B cell (primary cell): ENCODE results near the gene CLDN20.

Experiments used
- EZH2 ChIP-seq: IDR thresholded peaks from 2 replicates; pipeline ENCODE4 v1.6.1; 2012; ENCODE audit warnings: borderline replicate concordance, low read depth, mild to moderate bottlenecking, moderate library complexity, low read length; ENCODE audit not compliant: insufficient read depth, poor library complexity, severe bottlenecking
- TF ChIP-seq, protein P1 (sequence below): fragments of 200-600 bp; IDR thresholded peaks from one replicate; pipeline ENCODE4 v1.8.0; 2022; ENCODE audit warnings: antibody characterized with exemption, mild to moderate bottlenecking

DNA sequence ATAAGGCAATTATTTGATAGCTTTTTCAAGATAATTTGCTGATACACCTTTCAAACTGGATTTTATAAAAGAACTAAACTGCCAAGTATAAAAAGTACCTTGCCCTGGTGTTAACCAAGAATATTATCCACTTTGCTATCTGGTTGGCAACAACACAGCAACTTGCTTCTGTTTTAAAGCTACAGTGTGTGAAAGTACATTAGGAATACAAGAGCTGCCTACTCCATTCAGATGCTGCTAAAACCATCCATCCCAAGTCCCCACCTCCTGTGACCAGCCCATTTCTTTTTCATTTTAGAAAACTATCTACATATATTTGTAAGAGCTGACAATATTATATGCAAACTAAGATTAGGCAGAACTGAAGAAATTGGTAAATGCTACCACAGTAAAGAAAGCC lies 12.8 kb downstream of the CLDN20 start:
- TF ChIP-seq, protein P1, sequence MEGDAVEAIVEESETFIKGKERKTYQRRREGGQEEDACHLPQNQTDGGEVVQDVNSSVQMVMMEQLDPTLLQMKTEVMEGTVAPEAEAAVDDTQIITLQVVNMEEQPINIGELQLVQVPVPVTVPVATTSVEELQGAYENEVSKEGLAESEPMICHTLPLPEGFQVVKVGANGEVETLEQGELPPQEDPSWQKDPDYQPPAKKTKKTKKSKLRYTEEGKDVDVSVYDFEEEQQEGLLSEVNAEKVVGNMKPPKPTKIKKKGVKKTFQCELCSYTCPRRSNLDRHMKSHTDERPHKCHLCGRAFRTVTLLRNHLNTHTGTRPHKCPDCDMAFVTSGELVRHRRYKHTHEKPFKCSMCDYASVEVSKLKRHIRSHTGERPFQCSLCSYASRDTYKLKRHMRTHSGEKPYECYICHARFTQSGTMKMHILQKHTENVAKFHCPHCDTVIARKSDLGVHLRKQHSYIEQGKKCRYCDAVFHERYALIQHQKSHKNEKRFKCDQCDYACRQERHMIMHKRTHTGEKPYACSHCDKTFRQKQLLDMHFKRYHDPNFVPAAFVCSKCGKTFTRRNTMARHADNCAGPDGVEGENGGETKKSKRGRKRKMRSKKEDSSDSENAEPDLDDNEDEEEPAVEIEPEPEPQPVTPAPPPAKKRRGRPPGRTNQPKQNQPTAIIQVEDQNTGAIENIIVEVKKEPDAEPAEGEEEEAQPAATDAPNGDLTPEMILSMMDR = no peak
- TF ChIP-seq EZH2 = no peak
